GM19043 (cell line): ENCODE results near the gene OTOF.

ENCODE experiments used
- ATAC-seq: cut with Tn5 transposase; IDR thresholded peaks from one replicate; pipeline ENCODE4 v1.9.1; 2021; ENCODE audit warnings: low read depth; ENCODE audit not compliant: unreplicated experiment

The OTOF gene

GRCh38 chr2:26466662-26467310, 11.1 kb downstream of the OTOF start:
- no peak for ATAC-seq

GRCh38 chr2:26465981-26466471, 11.9 kb downstream of the OTOF start:
- no peak for ATAC-seq

GRCh38 chr2:26465266-26465925, 12.5 kb downstream of the OTOF start:
- no peak for ATAC-seq

GRCh38 chr2:26464390-26465265, 13.3 kb downstream of the OTOF start:
- ATAC-seq = no peak

- ATAC-seq = no peak
These were observed 14.4 kb downstream of the OTOF start for GRCh38 chr2:26463244-26464192.

- no peak for ATAC-seq
These were observed 15.2 kb downstream of the OTOF start for GRCh38 chr2:26462511-26463243.

GRCh38 chr2:26462100-26462499, 15.8 kb downstream of the OTOF start:
- ATAC-seq = no peak

- no peak for ATAC-seq
These were observed 16.3 kb downstream of the OTOF start for GRCh38 chr2:26461601-26462023.

- ATAC-seq = no peak
These were observed 17.3 kb downstream of the OTOF start for GRCh38 chr2:26460613-26461031.

- no peak for ATAC-seq
These were observed 17.8 kb downstream of the OTOF start for GRCh38 chr2:26459991-26460612.

GRCh38 chr2:26458365-26459042, 19.4 kb downstream of the OTOF start:
- no peak for ATAC-seq

- no peak for ATAC-seq
These were observed 20.1 kb downstream of the OTOF start for GRCh38 chr2:26457695-26458364.

- ATAC-seq = no peak
These were observed 20.7 kb downstream of the OTOF start for GRCh38 chr2:26457251-26457666.

- ATAC-seq = no peak
These were observed 21.3 kb downstream of the OTOF start for GRCh38 chr2:26456440-26457250.

- ATAC-seq = no peak
These were observed 22.1 kb downstream of the OTOF start for GRCh38 chr2:26455670-26456439.

GRCh38 chr2:26455037-26455669, 22.8 kb downstream of the OTOF start:
- ATAC-seq = no peak
